Inflammatory macrophage treated with lipopolysaccharide for 4 hours (primary cell): Measurements from ENCODE around the gene ADARB2.
"Not testable (repeated sequence)": the region's sequence is repeated elsewhere in the genome, so short reads cannot be mapped to it uniquely, and the experiment has no call there.

Experiments used
- DNase-seq: peaks from one replicate; pipeline ENCODE4 v3.0.0-alpha.2; 2020

The ADARB2 gene

DNA sequence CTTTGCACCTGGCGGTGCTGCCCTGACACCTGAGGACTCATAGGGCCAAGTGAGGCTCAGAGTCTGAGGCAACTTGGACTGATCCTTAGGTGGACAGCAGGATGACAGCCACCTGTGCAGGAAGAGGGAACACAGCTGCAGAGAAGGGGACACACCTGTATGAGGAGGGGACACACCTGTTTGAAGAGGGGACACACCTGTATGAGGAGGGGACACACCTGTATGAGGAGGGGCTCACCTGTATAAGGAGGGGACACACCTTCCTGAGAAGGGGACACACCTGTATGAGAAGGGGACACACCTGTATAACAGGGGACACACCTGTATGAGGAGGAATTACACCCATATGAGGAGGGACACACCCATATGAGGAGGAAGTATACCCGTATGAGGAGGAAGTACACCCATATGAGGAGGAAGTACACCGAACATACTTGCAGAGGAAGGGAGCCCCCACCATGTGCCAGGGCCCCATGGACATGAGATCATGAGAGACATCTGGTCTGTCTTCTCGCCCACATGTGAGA, 285.9 kb downstream of the ADARB2 start:
- no peak for DNase-seq

DNA sequence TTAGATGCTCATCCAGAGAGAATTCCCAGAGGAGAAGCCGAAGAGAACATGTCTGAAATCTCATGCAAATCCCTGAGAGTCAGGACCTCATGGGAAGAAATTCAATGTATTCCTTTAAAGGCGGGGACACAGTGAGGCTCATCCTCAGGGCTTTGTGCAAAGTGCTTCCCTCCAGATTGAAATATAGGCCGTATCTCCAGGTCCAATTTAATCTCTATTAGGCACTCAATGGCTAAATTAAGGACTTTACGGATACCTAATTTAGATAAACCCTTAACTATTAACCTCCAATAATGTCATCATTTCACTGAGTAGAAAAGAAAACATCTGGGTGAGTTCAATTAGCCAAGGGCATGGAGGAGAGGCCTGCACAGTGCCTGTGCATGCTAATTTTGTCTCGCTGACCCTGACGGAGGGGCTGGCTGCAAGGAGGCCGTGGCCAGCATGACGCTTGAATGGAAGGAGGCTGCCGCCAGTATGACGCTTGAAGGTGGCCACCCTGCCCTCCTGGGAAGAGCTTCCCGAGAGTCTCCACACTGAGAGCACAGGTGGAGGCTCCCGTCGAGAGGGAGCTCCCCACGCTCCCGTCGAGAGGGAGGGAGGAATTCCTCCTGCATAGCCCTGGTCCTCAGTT, 287.6 kb downstream of the ADARB2 start:
- DNase-seq: no peak

- no peak for DNase-seq
Observed at GRCh38 chr10:1449021-1449420, 288.3 kb downstream of the ADARB2 start.

- no peak for DNase-seq
Observed at GRCh38 chr10:1448252-1448930, 288.9 kb downstream of the ADARB2 start.

DNA sequence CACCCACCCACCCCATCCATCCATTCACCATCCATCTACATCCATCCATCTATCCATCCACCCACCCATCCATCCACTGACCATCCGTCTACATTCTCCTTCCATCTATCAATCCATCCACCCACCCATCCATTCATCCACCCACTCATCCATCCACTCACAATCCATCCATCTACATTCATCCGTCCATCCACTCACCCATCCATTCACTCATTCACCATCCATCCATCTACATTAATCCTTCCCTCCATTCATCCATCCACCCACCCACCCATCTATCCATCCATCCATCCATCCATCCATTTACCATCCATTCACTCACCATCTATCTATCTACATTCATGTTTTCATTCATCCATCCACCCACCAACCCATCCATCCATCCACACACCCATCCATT, 292.5 kb downstream of the ADARB2 start:
- no peak for DNase-seq

DNA sequence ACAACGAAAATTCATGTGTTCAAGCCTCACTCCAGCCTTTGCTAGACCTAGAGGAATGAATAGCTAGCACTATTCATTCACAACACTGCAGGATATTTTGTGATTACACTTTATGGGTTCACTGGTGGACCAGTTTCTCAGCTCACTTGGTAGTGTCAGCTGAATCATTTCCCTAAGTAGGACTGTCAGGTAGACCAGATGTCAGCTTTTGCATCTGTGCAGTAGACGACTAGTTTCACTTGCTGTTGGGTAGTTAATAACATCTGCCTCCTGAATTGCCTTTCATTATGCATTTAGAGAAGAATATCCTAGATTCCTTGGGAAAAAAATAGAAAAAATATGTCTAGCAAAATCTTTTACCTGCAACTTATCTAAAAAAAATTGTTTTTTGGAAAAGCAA, 296.4 kb downstream of the ADARB2 start:
- no peak for DNase-seq

DNA sequence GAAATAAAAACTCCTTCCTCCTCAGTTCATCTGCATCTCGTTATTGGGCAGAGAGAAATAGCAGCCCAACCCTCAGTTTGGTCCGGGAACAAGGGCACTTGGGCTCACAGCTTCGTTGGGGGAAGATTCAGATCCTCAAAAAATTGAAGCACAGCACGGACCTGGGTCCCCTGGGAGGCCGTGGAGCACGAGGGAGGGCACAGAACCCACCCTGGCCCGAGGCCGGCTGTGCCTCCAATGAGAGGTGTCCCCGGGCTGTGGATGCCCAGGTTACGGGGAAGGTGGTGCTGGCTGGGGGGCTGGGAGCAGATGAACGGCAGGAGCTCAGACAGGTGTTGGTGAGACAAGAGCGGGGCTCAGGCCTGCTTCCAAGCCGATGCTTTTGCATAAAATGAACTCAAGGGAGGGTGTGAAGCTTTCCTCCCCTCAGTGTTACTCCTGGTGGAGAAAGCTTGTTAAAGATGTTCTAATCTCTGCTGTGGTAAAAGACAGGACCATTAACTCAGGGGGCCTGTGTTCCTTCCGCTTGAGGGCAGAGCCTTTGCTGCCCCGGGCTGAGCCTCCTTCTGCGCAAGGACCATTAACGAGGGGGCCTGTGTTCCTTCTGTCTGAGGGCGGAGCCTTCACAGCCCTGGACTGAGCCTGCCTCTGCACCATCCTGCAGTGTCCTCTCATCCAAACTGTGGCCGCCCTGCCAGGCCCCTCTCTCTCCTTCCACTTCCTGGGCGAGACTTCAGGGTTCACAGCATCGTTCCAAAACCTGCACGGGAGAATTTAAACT, 302.2 kb downstream of the ADARB2 start:
- no peak for DNase-seq

DNA sequence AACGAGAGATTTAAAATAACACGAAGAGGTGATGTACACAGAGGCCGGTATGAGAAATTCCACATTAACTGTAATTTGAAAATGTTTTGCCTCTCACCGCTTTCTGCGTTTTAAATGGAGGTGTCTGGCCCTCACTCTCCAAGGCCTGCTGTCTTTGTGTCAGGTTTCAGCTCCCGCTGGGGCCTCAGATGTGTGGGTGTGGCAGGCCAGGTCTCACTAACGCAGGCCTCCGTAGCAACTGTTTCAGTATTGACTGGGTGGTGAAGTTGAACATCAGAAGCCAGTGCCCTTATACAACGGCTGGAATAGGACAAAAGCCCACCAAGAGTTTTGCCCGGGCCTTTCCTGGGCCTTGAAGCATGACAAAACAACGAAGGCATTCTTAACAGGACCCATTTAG, 303.1 kb downstream of the ADARB2 start:
- DNase-seq: no peak

GRCh38 chr10:1432161-1432560, 305.2 kb downstream of the ADARB2 start:
- DNase-seq: no peak

DNA sequence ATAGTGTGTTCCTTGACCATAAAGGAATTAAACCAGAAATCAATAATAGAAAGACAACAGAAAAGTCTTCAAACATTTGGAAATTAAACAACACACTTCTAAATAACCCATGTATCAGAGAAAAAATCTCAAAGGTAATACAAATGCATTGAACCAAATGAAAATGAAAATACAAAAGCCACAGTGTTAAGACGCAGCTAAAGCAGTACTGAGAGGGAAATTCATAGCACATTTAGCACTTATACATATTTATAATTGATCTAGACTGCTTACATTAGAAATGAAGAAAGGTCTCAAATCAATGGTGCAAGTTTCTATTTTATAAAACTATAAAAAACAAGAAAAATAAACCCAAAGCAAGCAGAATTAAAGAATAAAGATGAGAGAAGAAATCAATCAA, 306.1 kb downstream of the ADARB2 start:
- no peak for DNase-seq

GRCh38 chr10:1427521-1428186, 309.7 kb downstream of the ADARB2 start:
- not testable (repeated sequence) for DNase-seq

- DNase-seq: no peak
Observed at GRCh38 chr10:1426786-1427185, 310.5 kb downstream of the ADARB2 start.

- no peak for DNase-seq
Observed at GRCh38 chr10:1425879-1426278, 311.4 kb downstream of the ADARB2 start.

DNA sequence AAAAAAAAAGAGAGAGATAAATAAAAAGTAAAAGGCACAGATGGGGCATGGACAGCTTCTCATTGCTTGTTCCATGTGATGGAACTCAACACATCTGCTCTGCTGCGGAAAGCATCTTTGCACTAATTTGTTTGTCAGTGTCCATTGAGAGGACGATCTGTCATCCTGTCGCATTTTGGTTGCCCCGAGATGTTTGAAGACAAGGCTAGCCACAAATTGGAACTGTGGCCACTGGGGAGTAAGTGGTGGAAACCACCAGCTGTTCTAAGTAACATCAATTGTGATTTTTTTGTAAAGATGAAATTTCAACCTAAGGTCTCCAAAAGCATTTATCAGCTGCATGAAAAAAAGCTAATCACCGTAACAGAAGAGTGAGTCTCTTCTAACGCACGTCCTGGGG, 312.7 kb downstream of the ADARB2 start:
- no peak for DNase-seq

- no peak for DNase-seq
Observed at GRCh38 chr10:1423676-1424253, 313.6 kb downstream of the ADARB2 start.

GRCh38 chr10:1422275-1422674, 315.1 kb downstream of the ADARB2 start:
- DNase-seq: no peak

DNA sequence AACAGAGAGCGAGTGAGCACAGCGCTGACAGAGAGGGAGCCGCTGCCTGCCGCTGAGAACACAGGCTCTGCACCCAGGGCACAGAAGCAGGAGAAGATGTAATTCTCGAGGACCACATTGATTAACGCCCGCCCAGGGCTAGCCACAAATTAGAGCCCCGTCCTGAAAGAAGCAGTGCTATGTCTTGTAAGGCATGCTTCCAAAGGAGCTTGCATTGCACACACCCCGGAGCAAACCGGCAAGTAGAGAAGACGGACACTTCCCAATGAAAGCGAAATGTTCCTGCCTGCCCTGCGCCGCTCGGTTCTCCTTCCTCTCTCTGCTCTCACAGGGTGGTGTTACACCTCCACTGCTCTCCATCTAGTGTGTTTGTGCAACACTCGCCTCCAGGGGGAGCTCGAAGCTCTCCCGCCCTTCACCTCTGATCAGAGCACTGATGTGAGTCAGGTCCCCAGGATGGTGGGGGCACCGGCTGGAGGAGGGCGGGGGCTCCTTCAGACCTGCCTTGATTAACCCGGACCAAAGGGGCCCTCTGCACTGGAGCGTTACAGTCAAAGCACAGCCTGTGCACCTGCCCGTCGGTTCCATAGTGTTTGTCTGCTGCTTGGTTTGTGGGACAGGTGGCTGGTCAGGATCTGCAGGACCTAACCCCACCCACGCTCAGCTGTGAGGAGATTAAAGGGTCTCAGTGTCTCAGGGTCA, 316.5 kb downstream of the ADARB2 start:
- DNase-seq: peak; percentile 30

- DNase-seq: no peak
Observed at GRCh38 chr10:1419796-1420610, 317.3 kb downstream of the ADARB2 start.

DNA sequence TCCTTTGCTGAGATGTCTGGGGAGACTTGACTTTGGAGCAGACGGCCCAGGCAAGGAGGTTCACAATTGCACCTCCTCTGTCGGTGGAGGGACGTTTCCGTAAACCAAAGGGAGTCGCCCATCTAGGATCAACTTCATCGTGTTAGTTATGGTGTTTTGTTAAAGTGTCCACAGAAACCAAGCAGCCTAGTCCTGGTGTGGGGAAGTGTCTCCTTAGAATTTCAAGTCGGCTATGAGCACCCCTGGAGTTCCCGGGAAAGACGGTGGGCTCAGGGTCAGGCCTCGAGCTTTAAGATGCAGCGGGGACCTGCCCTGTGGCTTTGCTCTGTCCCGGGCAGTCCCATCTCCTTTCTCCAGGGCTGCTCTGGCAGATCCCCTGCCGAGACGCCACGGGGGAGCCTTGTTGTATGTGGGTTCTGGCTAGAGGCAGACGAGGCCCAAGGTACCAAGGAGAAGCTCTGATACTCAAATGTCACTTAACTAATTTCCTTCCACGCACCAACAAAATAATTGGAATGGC, 319.2 kb downstream of the ADARB2 start:
- no peak for DNase-seq

DNA sequence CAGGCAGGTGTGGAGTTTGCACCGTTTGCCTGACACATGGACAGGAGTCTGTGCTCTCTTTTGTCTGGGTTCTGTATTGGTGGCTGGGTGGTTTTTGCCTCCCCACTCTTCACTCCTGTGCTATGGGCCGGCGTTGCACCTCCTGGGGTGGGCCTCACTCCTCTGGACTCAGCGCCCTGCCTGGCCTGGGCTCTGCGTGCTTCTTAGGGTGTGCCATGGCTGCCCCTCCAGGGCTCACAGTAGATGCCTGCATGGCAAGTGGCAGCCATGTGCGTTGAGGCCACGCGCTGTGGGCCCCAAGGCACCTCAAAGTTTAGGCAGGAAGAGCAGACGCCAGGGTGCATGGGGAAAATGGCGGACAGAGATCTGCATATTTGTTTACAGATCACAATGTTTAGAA, 319.8 kb downstream of the ADARB2 start:
- DNase-seq: no peak

DNA sequence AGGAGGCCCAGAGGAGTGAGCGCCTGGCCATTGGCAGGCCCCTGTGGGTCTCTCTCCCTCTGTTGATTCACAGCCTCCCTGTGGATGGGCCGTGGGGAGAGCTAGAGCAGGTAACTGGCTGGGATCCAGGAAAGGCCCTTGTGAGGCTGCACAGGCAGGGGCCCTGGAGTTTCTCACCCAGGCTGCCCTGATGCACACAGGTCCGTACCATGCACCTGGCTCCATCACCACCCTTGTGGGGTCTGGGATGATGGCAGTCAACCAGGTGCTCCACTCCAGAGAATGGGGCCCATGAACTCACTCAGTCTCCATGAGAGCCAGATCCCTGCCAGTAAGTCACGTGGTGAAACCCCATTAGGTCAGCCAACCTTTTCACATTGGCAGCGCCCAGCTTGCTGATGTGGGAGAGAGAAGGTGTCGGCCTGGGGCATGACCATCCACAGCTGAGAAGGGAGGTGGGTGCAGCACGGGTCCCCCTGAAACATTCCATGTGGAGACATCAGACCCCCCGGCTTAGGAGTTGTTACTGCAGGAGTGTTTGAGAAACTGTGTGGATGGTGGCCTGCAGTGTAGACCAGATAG, 320.8 kb downstream of the ADARB2 start:
- no peak for DNase-seq
